ENCODE results near the gene INPP5A. TPM values are rescaled to one million over a fixed set of nuclear protein-coding genes. Genes with fewer than 3 reads are reported as not detected.

The INPP5A gene
- total RNA-seq, 1 experiment from 2014 or later, result 12.3 TPM

DNA sequence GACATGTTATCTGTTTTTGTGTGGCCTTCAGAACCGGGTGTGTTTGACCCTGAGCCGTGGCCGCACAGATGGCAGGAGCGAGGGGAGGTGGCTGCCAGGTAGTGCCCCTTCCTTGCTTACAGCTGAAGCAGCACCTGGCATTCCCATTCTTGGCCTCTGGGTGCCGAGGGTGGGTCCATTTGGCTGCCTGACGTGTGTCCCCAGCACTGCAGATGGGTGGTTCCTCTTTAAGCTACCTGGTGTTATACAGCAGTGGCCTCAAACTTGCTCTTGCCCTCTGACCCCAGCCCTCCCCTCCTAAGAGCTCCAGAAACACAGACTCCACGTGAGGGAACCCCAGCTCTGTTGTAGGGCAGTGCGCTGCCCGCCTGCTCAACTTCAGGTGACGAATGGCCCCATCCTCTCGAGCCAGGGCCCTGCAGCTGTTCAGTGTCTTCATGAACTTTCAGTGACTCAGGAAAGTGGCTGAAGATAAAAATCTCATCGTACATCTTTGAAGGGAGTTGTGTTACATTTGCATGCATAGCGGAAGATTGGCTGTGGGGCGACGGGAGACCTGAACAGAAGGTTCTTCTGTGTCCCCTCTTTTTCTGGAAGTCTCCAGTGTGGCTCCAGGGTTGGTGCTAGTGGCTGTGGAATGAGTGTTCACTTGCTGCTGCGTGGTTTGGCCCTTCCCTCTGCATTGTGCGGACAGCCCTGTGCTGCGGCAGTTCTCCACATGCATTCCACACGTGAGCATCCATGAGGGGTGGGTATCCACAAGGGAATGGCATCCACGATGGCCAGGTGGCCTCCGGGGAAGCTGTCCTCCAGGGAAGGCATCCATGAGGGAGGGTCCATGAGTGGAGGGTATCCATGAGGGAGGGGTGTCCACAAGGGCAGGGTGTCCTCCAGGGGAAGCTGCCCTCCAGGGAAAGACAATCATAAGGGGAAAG is 91.6 kb downstream of the INPP5A start:
- no peaks in the 10 kb centered on the region for H3K36me3 ChIP-seq (ENCODE audit: control insufficient read depth in 1 of 2, insufficient read depth in 2 of 2, low read length in 2 of 2)
- no peaks in the 10 kb centered on the region for H3K9me3 ChIP-seq (ENCODE audit: control insufficient read depth in 1 of 2, insufficient read depth in 1 of 2, low read depth in 1 of 2, low read length in 2 of 2)
- H3K27me3 ChIP-seq (ENCODE audit: insufficient read depth, low read length), result no peaks in the 10 kb centered on the region
- ATAC-seq (no peak), DNase-seq (ENCODE audit: low read depth, low spot score) (no peak)
- intact Hi-C loops (cut with micrococcal nuclease), result no loop called here
- H3K4me2 ChIP-seq (ENCODE audit: low read length), result no peak overlapping the region
- H3K27ac ChIP-seq (ENCODE audit: low read depth, low read length), result no peak overlapping the region
- TF ChIP-seq YY1 (IDR thresholded peaks at IDR 0.05; ENCODE audit: extremely low read depth, insufficient replicate concordance, low read depth, low read length) (no peak), ZFX (IDR thresholded peaks at IDR 0.05) (no peak), SP1 (IDR thresholded peaks at IDR 0.05; ENCODE audit: low read depth) (no peak), EZH2phosphoT487 (IDR thresholded peaks at IDR 0.05; ENCODE audit: borderline replicate concordance) (no peak), SRF (IDR thresholded peaks at IDR 0.05; ENCODE audit: low read depth) (no peak), ELF1 (IDR thresholded peaks at IDR 0.05; ENCODE audit: borderline replicate concordance, low read depth) (no peak), CBX3 (IDR thresholded peaks at IDR 0.05; ENCODE audit: low read depth) (no peak), SIN3A (IDR thresholded peaks at IDR 0.05; ENCODE audit: low read depth) (no peak), ZNF274 (IDR thresholded peaks at IDR 0.05; ENCODE audit: low read depth, low read length) (no peak), JUND (IDR thresholded peaks at IDR 0.05) (no peak)
- TF ChIP-seq, protein P1, sequence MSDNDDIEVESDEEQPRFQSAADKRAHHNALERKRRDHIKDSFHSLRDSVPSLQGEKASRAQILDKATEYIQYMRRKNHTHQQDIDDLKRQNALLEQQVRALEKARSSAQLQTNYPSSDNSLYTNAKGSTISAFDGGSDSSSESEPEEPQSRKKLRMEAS (IDR thresholded peaks at IDR 0.05), result no peak
- TF ChIP-seq, protein P2, sequence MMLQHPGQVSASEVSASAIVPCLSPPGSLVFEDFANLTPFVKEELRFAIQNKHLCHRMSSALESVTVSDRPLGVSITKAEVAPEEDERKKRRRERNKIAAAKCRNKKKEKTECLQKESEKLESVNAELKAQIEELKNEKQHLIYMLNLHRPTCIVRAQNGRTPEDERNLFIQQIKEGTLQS (IDR thresholded peaks at IDR 0.05), result no peak
- TF ChIP-seq, protein P3, sequence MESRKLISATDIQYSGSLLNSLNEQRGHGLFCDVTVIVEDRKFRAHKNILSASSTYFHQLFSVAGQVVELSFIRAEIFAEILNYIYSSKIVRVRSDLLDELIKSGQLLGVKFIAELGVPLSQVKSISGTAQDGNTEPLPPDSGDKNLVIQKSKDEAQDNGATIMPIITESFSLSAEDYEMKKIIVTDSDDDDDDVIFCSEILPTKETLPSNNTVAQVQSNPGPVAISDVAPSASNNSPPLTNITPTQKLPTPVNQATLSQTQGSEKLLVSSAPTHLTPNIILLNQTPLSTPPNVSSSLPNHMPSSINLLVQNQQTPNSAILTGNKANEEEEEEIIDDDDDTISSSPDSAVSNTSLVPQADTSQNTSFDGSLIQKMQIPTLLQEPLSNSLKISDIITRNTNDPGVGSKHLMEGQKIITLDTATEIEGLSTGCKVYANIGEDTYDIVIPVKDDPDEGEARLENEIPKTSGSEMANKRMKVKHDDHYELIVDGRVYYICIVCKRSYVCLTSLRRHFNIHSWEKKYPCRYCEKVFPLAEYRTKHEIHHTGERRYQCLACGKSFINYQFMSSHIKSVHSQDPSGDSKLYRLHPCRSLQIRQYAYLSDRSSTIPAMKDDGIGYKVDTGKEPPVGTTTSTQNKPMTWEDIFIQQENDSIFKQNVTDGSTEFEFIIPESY (IDR thresholded peaks at IDR 0.05; ENCODE audit: extremely low read depth, insufficient replicate concordance, low read length), result no peak
- TF ChIP-seq, protein P4, sequence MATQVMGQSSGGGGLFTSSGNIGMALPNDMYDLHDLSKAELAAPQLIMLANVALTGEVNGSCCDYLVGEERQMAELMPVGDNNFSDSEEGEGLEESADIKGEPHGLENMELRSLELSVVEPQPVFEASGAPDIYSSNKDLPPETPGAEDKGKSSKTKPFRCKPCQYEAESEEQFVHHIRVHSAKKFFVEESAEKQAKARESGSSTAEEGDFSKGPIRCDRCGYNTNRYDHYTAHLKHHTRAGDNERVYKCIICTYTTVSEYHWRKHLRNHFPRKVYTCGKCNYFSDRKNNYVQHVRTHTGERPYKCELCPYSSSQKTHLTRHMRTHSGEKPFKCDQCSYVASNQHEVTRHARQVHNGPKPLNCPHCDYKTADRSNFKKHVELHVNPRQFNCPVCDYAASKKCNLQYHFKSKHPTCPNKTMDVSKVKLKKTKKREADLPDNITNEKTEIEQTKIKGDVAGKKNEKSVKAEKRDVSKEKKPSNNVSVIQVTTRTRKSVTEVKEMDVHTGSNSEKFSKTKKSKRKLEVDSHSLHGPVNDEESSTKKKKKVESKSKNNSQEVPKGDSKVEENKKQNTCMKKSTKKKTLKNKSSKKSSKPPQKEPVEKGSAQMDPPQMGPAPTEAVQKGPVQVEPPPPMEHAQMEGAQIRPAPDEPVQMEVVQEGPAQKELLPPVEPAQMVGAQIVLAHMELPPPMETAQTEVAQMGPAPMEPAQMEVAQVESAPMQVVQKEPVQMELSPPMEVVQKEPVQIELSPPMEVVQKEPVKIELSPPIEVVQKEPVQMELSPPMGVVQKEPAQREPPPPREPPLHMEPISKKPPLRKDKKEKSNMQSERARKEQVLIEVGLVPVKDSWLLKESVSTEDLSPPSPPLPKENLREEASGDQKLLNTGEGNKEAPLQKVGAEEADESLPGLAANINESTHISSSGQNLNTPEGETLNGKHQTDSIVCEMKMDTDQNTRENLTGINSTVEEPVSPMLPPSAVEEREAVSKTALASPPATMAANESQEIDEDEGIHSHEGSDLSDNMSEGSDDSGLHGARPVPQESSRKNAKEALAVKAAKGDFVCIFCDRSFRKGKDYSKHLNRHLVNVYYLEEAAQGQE (IDR thresholded peaks at IDR 0.05; ENCODE audit: low read depth), result no peak
- RAD21 ChIA-PET (ENCODE audit: low non-redundant PET in 1 of 2, low total read pairs in 2 of 2, uncharacterized antibody in 2 of 2, unreplicated experiment in 2 of 2), result no interaction called here
- H2AFZ ChIP-seq (ENCODE audit: low read depth, low read length, poor library complexity, severe bottlenecking), result no peak overlapping the region
- no peaks in the 10 kb centered on the region for H4K20me1 ChIP-seq (ENCODE audit: insufficient read depth)
- no peak overlapping the region for H3K4me3 ChIP-seq (replicated peaks in 1 of 2; ENCODE audit: low read depth in 1 of 2, low read length in 2 of 2)
- H3K4me1 ChIP-seq (ENCODE audit: control insufficient read depth in 1 of 2, insufficient read depth in 2 of 2, low read length in 2 of 2), result no peaks in the 10 kb centered on the region
- POLR2A ChIA-PET, result no interaction called here
- no TSS peak for BruUV-seq (replicated peaks)
- CTCF ChIA-PET, result no interaction called here
- H3K9me2 ChIP-seq (ENCODE audit: insufficient read depth), result no peaks in the 10 kb centered on the region
- H3K9ac ChIP-seq (ENCODE audit: low read length), result no peak overlapping the region
- no peaks in the 10 kb centered on the region for H3K79me2 ChIP-seq (ENCODE audit: insufficient read depth, low read length)
